ENCODE measurements around the gene PKD1.
"Not testable (repeated sequence)": the region's sequence is repeated elsewhere in the genome, so short reads cannot be mapped to it uniquely, and the experiment has no call there.

PKD1 gene

GRCh38 chr16:2105291-2105690, 30.4 kb downstream of the PKD1 start:
- not testable (repeated sequence) for DNase-seq

- DNase-seq, result not testable (repeated sequence)
Observed at GRCh38 chr16:2104464-2104863, 31.2 kb downstream of the PKD1 start.

GRCh38 chr16:2102471-2102870, 33.2 kb downstream of the PKD1 start:
- no peak for DNase-seq

DNA sequence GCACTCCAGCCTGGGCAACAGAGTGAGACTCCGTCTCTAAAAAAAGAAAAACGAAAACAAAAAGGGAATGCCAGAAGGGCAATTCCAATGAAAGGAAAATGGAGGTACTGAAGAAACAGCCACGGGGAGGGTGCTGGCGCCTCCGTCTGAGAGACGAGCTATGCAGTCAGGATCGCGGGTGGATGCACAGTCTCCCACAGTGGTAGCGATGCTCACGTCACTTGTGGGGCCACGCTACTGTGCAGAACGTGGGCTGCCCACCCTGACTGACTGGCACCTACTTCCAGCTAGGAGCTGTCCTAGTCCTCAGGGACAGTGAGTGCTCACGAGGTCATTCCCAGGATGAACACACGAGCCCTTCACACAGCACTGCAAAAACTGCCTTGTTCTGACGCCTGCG, 34.1 kb downstream of the PKD1 start:
- not testable (repeated sequence) for DNase-seq

DNA sequence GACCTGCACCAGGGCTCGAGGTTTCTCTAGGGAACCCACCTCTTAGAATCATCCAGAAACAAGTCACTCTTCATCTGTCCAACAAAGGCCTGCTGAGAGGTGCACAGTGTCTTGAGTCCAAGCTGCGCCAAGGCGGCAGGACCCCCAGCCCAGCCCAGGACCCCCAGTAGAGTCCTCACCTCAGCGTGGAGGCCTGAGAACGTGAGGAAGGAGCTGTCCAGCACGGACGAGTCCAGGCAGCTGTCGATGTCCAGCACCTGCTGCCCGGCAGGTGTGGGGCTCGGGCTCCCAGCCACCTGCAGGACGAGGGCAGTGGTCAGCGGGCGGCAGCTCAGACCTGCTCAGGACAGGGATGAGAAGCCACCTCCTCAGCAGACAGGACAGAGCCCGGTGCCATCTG, 38.0 kb downstream of the PKD1 start:
- not testable (repeated sequence) for DNase-seq

GRCh38 chr16:2096853-2097595, 38.7 kb downstream of the PKD1 start:
- DNase-seq, result no peak

DNA sequence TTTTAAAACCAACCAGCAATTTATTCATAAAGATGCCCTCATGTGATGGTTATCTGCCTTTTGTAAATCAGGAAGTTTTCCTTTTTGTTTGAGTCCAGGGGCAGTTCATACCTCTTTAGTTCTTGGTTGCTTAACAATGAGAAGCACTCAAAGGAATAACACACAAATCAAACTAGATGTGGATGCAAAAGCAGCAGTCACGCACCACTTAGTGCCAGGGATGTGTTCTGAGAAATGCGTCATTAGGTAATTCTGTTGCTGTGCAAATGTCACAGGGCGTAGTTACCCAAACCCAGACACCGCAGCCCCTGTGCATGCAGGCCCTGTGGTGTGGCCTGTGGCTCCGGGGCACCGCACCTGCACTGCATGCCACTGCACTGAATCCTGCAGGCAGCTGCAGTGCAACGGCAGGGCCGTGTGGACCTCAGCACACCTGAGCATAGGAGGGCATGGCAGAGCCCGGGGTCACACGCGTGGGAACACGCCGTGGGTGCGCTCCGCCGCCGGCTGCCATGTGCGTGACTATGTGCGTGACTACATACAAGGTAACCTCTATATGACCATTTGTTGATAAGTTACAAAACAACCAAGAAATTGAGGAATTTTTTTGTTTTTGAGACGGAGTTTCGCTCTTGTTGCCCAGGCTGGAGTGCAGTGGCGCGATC, 39.6 kb downstream of the PKD1 start:
- DNase-seq, result no peak

DNA sequence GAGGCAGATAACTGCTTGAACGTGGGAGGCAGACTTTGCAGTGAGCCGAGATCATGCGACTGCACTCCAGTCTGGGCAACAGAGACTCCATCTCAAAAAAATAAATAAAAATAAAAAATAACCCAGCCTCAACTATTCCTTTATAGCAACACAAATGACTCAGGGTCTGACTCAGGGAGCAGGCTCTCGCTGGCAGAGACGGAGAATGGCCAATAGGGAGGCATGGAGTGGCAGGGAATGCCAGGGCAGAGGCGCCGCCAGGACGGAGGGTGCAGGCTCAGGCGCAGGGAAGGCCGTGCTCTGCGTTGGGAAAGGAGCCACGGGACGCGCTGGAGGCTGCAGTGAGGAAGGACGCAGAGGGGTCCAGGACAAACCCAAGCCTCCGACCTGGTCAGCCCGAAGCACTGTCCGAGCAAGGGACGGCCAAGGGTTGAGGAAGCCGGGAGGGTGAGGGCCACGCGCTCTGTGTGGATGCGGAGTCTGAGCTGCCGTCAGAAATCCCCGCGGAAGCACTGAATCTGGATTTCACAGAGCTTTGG, 40.3 kb downstream of the PKD1 start:
- DNase-seq, result peak; percentile 58

DNA sequence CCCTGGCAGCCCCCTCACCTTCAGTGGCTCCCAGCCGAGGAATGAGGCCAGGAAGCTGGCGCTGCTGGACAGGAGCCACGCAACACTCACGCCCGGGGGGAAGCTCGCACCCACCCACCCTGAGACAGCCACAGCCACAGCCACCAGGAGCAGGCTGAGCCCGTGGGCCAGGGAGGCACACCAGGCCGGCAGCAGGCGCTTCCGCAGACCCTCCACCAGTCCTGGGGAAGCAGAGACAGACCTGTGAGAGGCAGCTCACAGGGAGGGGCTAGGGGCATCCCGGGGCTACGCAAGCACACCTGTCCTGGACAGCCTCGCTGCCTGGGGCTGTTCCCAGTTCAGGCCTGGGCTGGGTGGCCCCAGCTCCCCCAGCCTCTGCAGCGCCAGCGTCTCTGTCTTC, 41.9 kb downstream of the PKD1 start:
- no peak for DNase-seq

DNA sequence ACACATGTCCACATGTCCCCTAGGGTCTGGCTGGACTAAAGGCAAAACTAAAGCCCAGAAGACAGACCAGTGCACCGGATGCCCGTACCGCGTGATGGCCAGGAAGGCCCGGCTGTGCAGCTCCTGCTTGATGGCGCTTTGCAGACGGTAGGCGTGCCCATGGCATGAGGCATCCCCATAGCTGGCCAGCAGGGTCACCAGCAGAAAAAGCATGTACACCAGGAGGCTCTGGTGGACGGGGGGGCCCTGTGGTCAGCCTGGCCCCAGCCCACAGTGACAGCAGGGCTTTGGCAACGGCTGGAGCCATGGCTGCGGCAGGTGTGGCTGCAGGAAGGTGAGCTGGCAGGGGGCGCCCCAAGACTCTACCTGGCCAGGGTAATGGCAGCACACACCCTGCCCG, 42.8 kb downstream of the PKD1 start:
- no peak for DNase-seq

- no peak for DNase-seq
Observed at GRCh38 chr16:2092256-2092620, 43.5 kb downstream of the PKD1 start.

GRCh38 chr16:2091547-2092255, 44.0 kb downstream of the PKD1 start:
- no peak for DNase-seq

DNA sequence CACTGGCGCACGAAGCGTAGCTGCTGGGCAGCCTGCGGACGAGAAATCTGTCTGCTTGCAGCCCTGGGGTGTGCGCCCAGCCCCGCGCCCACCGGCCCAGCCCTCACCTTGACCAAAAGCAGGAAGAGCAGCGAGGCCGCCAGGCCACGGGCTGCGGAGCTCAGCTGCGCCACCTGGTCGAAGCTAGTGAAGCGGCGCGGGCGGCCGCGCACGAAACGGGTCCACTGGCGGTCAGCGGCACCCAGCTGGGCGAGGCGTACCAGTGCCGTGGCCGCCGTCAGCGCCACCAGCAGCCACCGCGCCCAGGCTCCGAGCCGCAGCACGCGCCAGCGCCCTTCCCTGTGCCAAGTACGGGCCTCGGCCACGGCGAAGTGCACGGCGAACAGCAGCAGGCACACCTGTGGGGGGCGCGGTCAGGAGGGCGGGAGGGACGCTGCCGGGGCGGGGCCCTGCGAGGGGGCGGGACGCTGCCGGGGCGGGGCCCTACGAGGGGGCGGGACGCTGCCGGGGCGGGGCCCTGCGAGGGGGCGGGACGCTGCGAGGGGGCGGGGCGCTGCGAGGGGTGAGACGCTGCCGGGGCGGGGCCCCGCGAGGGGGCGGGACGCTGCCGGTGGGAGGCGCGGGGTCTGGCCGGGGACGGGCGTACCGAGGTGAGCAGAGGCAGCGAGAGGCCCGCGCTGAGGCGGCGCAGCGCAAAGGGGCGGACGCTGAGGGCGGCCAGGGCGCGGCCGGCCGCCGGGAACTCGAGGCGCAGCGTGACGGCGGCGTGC, 44.7 kb downstream of the PKD1 start:
- no peak for DNase-seq

GRCh38 chr16:2090481-2090776, 45.3 kb downstream of the PKD1 start:
- DNase-seq, result no peak

DNA sequence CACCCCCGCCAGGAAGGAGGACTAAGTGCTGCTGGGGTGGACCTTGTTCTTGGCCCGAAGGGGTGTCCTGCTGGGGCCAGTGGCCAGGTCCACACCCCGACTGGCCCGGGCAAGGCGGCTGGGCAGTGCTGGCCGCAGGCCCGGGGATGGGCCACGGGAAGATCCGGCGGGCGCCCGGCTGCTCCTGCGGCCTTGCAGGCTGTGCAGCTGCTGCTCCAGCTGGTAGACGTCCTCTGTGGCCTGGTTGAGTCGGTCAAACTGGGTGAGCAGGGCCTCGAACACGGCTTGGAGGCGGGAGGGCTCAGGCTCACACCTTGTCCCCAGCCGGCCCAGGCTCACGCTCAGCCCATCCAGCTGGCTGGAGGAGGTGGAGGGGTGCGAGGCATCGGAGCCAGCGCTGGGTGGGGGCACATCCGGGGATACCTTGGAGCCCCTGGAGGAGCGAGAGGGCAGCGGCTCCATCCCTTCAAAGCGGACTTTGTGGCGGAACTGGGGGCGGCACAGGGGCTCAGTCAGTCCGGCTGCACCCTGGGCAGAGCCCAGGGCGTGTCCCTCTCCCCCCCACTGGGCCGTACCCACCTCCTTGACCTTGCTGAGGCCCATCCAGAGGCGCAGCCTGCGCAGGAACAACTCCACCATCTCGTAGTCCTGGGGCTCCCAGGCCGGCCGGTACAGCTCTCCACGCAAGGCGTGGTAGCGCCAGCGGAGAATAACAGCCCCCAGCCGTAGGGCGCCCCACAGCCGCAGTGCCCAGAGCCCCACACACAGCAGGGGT, 45.8 kb downstream of the PKD1 start:
- no peak for DNase-seq

GRCh38 chr16:2088759-2089358, 46.8 kb downstream of the PKD1 start:
- no peak for DNase-seq

DNA sequence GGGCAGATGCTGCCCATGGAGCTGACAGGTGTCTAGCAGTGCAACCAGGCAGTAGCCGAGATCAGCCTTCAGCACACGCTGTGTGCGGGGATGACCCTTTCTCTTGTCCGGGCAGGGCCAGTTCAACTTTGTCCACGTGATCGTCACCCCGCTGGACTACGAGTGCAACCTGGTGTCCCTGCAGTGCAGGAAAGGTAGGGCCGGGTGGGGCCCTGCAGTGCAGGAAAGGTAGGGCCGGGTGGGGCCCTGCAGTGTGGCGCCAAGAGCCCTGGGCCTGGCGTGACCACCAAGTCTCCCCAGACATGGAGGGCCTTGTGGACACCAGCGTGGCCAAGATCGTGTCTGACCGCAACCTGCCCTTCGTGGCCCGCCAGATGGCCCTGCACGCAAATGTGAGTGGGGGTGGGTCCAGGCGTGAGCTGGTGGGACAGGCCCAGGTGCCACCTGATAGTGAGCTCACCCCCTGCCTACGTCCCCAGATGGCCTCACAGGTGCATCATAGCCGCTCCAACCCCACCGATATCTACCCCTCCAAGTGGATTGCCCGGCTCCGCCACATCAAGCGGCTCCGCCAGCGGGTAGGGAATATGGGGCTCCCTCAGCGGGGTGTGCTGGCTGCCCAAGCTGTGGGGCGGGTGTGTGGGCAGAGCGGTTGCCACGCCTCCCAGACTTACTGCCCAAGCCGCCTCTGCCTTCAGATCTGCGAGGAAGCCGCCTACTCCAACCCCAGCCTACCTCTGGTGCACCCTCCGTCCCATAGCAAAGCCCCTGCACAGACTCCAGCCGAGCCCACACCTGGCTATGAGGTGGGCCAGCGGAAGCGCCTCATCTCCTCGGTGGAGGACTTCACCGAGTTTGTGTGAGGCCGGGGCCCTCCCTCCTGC, 47.7 kb downstream of the PKD1 start:
- DNase-seq, result no peak

GRCh38 chr16:2086812-2087747, 48.6 kb downstream of the PKD1 start:
- no peak for DNase-seq

GRCh38 chr16:2086106-2086742, 49.5 kb downstream of the PKD1 start:
- no peak for DNase-seq

Measured in HCEC 1CT (cell line).